ENCODE measurements around the gene CDX2. TPM values are rescaled to one million over a fixed set of nuclear protein-coding genes. Genes with fewer than 3 reads are reported as not detected.

Gene CDX2
- total and polyA plus RNA-seq, 4 donors = not detected

- Histone ChIP-seq H3K4me3 (ENCODE audit: low read depth in 1 of 3, low read length in 3 of 3) (peak overlapping the region in 2 of 3 donors; percentile 58 to 59), H3K36me3 (ENCODE audit: control insufficient read depth in 4 of 4, insufficient read depth in 3 of 4, low read depth in 1 of 4, low read length in 3 of 4) (no peaks in the 10 kb centered on the region), H3K9ac (ENCODE audit: low read depth in 1 of 2, low read length in 2 of 2) (no peak overlapping the region), H3K9me3 (ENCODE audit: control insufficient read depth in 4 of 4, low read length in 3 of 4) (no peaks in the 10 kb centered on the region), H3K27ac (ENCODE audit: low read depth in 1 of 2, low read length in 2 of 2) (no peak overlapping the region), H3K4me1 (ENCODE audit: control insufficient read depth in 4 of 4, insufficient read depth in 4 of 4, low read length in 3 of 4) (peaks cover 16 to 37% (median 29%) of the 10 kb centered on the region in 4 donors), H3K27me3 (ENCODE audit: control insufficient read depth in 4 of 4, insufficient read depth in 4 of 4, low read length in 3 of 4) (peaks cover 19 to 28% (median 19%) of the 10 kb centered on the region in 4 donors)
- TF ChIP-seq REST (IDR thresholded peaks at IDR 0.05) (no peak), MAX (IDR thresholded peaks at IDR 0.05) (no peak), JUND (IDR thresholded peaks at IDR 0.05) (no peak), HNF4G (IDR thresholded peaks at IDR 0.05) (no peak), CTCF (IDR thresholded peaks at IDR 0.05; ENCODE audit: low read depth, low read length, missing input control) (no peak), ATF3 (IDR thresholded peaks at IDR 0.05) (no peak)
- 2% methylated on average over 40 of the region's 40 CpGs for WGBS
- no peak for DNase-seq (ENCODE audit: low spot score)
Measured at GRCh38 chr13:27920677-27921420, 48.3 kb downstream of the CDX2 start.

- WGBS = 3% methylated on average over 76 of the region's 76 CpGs
- Histone ChIP-seq H3K9me3 (ENCODE audit: control insufficient read depth in 4 of 4, low read length in 3 of 4) (no peaks in the 10 kb centered on the region), H3K36me3 (ENCODE audit: control insufficient read depth in 4 of 4, insufficient read depth in 3 of 4, low read depth in 1 of 4, low read length in 3 of 4) (no peaks in the 10 kb centered on the region), H3K4me3 (ENCODE audit: low read depth in 1 of 3, low read length in 3 of 3) (peak within 1 kb of the TSS in 2 of 3 donors; percentile 58 to 59), H3K27me3 (ENCODE audit: control insufficient read depth in 4 of 4, insufficient read depth in 4 of 4, low read length in 3 of 4) (peaks cover 17 to 22% (median 18%) of the 10 kb centered on the region in 4 donors), H3K4me1 (ENCODE audit: control insufficient read depth in 4 of 4, insufficient read depth in 4 of 4, low read length in 3 of 4) (peaks cover 16 to 37% (median 29%) of the 10 kb centered on the region in 4 donors), H3K27ac (ENCODE audit: low read depth in 1 of 2, low read length in 2 of 2) (no peak within 1 kb of the TSS), H3K9ac (ENCODE audit: low read depth in 1 of 2, low read length in 2 of 2) (no peak within 1 kb of the TSS)
- no peak for DNase-seq (ENCODE audit: low spot score)
- TF ChIP-seq ATF3 (IDR thresholded peaks at IDR 0.05) (no peak), FOXA2 (IDR thresholded peaks at IDR 0.05) (no peak), FOXA1 (IDR thresholded peaks at IDR 0.05) (no peak), REST (IDR thresholded peaks at IDR 0.05) (no peak), CTCF (IDR thresholded peaks at IDR 0.05; ENCODE audit: low read depth, low read length, missing input control) (no peak), EGR1 (IDR thresholded peaks at IDR 0.05; ENCODE audit: low read depth in 2 of 2) (no peak), NR2F2 (IDR thresholded peaks at IDR 0.05) (no peak), GABPA (IDR thresholded peaks at IDR 0.05 in 1 of 2, conservative IDR thresholded peaks at IDR 0.05 in 1 of 2) (no peak), ZBTB33 (IDR thresholded peaks at IDR 0.05) (no peak), RXRA (IDR thresholded peaks at IDR 0.05) (no peak), SP1 (IDR thresholded peaks at IDR 0.05) (no peak), JUND (IDR thresholded peaks at IDR 0.05) (no peak)
Measured at GRCh38 chr13:27919934-27920676, 49.0 kb downstream of the CDX2 start, which contains the start of gene PDX1. TSS of gene PDX1 (plus strand) at chr13:27920000. CDS start at chr13:27920139, 139 bp downstream.
